ENCODE results near the gene STAG1.

STAG1 gene

DNA sequence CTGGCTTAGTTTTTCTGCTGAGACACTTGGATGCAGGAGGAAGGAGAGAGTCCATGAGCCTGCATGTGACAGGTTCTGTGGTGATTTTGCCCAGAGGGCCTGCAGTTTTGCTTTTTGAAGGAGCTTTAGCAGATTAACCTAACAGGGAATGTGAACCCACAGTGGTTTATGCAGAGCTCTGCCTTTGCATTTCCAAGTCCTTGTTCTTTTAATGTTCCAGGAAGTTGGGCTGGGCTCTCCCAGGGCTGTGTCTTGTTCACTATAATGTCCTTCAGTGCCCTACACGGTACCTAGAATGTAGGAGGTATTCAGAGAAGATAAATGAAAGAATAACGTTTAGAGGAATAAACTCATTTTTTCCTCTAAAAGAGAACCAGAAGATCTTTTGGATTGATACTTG is 451.7 kb downstream of the STAG1 start:
- no peak for DNase-seq

DNA sequence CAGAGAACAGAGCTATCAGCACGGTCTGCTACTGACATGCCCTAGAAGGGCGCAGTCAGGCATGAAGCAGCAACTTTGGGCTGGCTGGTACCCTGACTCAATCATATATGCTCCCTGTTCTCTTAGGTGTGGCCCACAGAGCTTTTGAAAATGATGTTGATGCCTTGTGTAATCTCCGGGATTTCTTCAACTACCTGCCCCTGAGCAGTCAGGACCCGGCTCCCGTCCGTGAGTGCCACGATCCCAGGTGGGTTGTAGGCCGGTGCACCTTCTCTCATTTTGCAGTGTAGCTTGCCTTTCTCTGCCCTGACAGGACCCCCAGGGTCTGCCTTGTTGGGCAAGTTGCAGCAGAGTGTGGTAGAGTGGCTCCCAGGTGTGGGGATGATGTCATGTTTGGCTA is 454.4 kb downstream of the STAG1 start:
- no peak for DNase-seq

DNA sequence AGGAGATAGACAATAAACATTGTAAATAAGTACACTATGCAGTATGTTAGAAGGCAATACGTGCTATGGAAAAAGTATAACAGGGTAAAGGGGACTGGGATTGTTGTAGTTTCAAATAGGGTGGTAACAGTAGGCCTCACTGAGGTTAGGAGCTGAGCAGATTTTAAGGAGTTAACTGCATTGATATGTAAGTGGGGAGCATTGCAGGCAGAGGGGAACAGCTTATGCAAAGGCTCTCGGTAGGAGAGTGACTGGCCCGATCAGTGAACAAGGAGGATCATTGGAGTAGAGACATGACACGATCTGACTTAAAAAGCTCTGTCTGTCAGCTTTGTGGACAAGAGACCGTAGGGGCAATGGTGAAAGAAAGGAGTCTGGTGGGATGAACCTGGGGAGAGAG is 455.2 kb downstream of the STAG1 start:
- DNase-seq, result no peak

DNA sequence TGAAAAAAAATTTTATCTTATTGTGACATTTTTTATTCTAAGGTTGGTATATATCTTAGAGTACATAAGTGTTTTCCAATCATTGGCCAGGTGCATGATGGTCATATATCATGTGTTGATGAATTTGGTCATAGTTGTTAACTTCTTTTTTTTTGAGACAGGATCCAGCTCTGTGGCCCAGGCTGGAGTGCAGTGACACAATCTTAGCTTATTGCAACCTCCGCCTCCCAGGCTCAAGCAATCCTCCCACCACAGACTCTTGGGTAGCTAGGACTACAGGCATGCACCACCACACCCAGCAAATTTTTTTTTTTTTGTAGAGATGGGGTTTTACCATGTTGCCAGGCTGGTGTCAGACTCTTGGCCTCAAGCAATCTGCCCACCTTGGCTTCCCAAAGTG is 458.0 kb downstream of the STAG1 start:
- DNase-seq, result no peak

DNA sequence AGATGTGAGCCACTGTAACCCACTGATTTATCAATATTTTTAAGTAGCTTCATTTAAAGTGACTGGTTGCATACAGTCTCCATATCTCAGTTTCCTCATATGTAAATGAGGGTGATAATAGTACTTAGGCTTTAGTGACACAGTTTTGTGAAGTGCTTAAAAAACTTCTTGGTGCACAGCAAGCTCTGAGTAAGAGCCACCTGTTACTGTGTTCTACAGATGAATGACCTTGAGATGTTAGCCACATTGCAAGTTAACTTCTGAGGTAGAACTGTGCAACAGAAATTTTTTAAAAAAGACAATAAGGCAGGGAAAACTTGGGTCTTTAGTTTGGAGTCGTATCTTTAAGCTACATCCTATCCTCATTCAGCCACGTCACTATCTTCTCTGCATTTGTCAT is 458.9 kb downstream of the STAG1 start:
- DNase-seq, result no peak

DNA sequence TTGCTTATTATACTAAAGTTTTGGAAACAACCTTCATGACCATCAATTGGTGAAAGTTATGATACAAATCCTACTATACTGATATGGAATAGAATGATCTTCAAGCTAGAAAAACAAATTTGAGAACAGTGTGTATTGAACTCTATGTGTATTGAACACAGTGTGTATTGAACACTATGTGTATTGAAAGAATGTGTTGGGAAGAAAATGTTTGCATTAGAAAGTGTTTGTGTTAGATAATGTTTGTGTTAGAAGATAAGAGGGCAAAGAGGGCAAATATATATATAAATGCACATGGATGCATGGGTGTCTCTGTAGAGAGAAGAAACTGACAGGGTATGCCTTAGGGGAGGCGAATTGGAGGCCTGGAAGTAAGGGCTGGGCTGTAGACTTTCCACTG is 459.7 kb downstream of the STAG1 start:
- no peak for DNase-seq

DNA sequence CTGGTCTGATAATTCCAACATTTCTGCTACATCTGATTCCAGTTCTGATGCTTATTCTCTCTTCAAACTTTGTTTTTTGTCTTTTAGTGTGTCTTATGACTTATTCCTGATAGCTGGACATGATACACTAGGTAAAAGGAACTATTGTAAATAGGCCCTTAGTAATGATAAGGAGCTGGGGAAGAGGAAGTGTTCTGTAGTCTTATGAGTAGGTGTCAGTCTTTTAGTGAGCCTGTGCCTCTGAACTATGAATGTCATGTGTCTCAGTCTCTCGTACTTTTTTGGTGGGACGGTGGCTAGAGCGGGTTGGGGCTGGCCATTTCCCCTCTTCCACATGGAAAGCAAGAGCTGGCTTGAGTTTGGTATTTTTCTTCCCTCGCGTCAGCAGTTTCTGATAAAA is 460.9 kb downstream of the STAG1 start:
- no peak for DNase-seq
